GM18868 (cell line): Measurements from ENCODE around the gene OPN1MW.
"Not testable (repeated sequence)": the region's sequence is repeated elsewhere in the genome, so short reads cannot be mapped to it uniquely, and the experiment has no call there.

Experiments used
- ATAC-seq: cut with Tn5 transposase; IDR thresholded peaks from one replicate; pipeline ENCODE4 v1.9.1; 2021; ENCODE audit warnings: mild to moderate bottlenecking, moderate library complexity; ENCODE audit not compliant: unreplicated experiment

The OPN1MW gene

DNA sequence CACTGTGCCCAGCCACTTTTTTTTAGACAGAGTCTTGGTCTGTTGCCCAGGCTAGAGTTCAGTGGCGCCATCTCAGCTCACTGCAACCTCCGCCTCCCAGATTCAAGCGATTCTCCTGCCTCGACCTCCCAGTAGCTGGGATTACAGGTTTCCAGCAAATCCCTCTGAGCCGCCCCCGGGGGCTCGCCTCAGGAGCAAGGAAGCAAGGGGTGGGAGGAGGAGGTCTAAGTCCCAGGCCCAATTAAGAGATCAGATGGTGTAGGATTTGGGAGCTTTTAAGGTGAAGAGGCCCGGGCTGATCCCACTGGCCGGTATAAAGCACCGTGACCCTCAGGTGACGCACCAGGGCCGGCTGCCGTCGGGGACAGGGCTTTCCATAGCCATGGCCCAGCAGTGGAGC lies at the start of gene OPN1MW:
TSS of gene OPN1MW (plus strand) at position 301 of the 400 bp plus-strand sequence. CDS start at position 383, 82 bp downstream.
- not testable (repeated sequence) for ATAC-seq

GRCh38 chrX:154135458-154136229 lies 46.8 kb upstream of the OPN1MW start:
- no peak for ATAC-seq

- no peak for ATAC-seq
Observed at GRCh38 chrX:154136627-154137161, 45.7 kb upstream of the OPN1MW start.

GRCh38 chrX:154138857-154139256 lies 43.5 kb upstream of the OPN1MW start:
- ATAC-seq: no peak

DNA sequence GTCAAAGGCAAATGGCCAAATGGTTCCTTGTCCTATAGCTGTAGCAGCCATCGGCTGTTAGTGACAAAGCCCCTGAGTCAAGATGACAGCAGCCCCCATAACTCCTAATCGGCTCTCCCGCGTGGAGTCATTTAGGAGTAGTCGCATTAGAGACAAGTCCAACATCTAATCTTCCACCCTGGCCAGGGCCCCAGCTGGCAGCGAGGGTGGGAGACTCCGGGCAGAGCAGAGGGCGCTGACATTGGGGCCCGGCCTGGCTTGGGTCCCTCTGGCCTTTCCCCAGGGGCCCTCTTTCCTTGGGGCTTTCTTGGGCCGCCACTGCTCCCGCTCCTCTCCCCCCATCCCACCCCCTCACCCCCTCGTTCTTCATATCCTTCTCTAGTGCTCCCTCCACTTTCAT lies 42.2 kb upstream of the OPN1MW start:
- no peak for ATAC-seq

DNA sequence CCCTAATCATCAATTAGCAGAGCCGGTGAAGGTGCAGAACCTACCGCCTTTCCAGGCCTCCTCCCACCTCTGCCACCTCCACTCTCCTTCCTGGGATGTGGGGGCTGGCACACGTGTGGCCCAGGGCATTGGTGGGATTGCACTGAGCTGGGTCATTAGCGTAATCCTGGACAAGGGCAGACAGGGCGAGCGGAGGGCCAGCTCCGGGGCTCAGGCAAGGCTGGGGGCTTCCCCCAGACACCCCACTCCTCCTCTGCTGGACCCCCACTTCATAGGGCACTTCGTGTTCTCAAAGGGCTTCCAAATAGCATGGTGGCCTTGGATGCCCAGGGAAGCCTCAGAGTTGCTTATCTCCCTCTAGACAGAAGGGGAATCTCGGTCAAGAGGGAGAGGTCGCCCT lies 41.7 kb upstream of the OPN1MW start:
- ATAC-seq: no peak

DNA sequence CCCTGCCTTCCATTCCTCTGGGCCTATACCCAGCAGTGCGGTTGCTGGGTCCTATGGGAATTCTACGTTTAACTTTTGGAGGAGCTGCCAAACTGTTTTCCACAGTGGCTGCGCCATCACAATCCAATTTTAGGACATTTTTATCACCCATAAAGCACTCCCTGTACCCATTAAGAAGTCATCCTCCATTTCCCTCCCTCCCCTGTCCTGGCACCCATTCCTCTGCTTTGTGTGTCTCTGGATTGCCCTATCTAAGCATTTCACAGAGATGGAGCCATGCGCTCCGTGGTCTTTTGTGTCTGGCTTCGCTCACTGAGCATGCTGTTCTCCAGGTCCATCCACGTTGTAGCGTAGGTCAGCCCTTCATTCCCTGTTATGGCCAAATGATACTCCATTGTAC lies 40.0 kb upstream of the OPN1MW start:
- ATAC-seq: no peak

GRCh38 chrX:154142950-154143745 lies 39.2 kb upstream of the OPN1MW start:
- no peak for ATAC-seq

DNA sequence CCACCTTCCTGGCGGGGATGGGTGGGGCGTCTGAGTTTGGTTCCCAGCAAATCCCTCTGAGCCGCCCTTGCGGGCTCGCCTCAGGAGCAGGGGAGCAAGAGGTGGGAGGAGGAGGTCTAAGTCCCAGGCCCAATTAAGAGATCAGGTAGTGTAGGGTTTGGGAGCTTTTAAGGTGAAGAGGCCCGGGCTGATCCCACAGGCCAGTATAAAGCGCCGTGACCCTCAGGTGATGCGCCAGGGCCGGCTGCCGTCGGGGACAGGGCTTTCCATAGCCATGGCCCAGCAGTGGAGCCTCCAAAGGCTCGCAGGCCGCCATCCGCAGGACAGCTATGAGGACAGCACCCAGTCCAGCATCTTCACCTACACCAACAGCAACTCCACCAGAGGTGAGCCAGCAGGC lies 38.4 kb upstream of the OPN1MW start, which contains the start of gene OPN1LW:
TSS of gene OPN1LW (plus strand) at position 234 of the 400 bp plus-strand sequence. CDS start at position 275, 41 bp downstream.
- not testable (repeated sequence) for ATAC-seq

- ATAC-seq: not testable (repeated sequence)
Observed at GRCh38 chrX:154151030-154151429, 31.4 kb upstream of the OPN1MW start.

- ATAC-seq: not testable (repeated sequence)
Observed at GRCh38 chrX:154156221-154156620, 26.2 kb upstream of the OPN1MW start.

DNA sequence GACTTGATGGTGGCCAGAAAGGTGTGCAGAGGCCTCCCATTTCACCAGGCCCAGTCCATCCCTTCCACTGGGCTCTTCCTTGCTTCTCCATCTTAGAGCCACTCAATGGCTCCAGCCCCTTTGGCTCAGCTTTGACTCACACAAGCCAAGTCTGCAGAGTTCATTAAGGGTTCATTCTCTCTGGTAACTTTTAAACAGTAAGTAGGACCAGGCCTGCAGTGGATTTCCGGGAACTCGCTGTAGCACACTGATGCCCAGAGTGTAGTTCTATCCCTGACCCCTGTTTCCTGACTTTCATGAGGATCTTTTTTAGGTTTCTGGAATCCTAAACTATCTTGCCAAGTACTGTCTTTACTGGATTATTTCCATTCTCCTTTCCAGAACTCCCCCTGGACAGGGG lies 25.2 kb upstream of the OPN1MW start:
- ATAC-seq: not testable (repeated sequence)

- ATAC-seq: not testable (repeated sequence)
Observed at GRCh38 chrX:154159345-154159744, 23.1 kb upstream of the OPN1MW start.

DNA sequence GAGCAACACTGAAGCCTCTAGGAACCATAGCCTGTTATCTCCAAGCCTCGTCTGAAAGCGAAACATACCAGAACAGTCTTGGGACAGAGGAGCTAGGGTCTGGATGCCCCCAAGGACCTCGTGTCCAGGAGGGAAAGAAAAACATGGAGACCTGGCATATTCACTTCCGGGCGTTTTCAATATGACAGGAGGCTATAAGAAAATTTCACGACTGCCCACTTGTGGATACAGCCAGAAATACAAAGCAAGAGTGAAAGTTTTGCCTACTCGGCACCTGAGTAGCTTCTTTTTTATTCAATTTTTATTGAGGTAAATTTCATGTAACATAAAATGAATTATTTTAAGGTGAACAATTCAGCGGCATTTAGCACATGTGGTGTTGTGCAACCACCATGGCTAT lies 17.5 kb upstream of the OPN1MW start:
- not testable (repeated sequence) for ATAC-seq

- not testable (repeated sequence) for ATAC-seq
Observed at GRCh38 chrX:154168384-154168783, 14.0 kb upstream of the OPN1MW start.

DNA sequence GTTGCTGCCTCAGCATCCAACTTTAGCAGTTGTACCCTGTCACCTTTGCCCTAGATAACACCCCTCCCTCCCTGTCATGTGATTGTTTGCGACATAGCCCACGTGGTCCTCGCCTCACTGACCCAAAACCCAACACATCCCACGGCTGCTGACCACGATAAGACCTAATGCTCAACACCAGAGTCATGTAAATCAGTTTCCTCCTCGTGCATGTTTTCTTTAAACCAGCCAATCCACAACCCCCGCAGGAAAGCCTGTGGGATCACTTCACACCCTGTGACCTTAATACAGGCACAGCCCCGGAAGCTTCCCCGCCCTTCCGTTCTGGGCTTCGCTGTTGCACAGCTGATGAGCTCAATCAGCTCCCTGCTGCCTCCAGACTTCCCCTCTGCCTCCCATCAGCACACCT lies 9.9 kb upstream of the OPN1MW start:
- ATAC-seq: not testable (repeated sequence)

GRCh38 chrX:154174356-154174755 lies 8.0 kb upstream of the OPN1MW start:
- not testable (repeated sequence) for ATAC-seq

GRCh38 chrX:154183794-154184193 lies 1.4 kb downstream of the OPN1MW start:
- not testable (repeated sequence) for ATAC-seq

DNA sequence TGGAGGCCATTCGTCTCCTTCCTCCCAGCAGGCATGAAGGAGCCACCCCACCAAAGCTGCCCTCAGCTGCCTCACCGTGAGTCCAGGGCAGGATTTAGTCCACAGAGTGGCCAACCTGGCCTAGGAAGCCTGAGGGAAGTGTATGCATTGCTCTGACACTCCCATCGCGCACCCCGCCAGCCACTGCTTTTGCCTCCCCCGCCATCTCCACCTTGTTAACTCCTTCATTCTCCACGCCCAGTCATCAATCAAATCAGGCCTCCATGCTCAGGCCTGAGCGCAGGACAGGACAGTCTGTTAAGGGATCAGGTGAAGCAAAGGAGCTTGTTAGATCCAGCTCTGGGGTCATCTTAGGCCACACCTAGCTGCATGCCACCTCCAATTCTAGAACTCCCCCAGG lies 10.4 kb downstream of the OPN1MW start:
- ATAC-seq: not testable (repeated sequence)

GRCh38 chrX:154194316-154194715 lies 11.9 kb downstream of the OPN1MW start:
- ATAC-seq: not testable (repeated sequence)

DNA sequence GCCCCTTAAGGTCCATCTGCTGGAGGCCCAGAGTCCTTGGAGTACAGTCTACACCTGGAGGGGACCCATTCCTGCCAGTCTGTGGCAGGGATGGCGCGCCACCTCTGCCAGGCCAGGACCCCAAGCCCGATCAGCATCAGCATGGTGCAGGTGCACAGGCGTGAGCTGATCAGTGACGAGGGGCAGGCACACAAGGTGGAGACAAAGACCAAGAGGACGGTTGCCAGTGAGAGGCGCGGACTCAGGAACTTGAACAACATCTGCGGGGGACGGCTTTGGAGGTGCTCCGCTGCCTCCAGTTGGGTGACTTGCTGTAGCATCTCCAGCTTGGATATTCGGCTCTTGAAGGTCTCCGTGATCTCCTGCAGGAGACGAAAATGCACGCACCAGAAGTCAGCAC lies 14.1 kb downstream of the OPN1MW start:
- not testable (repeated sequence) for ATAC-seq
